ENCODE data around the gene EIF3D.

The EIF3D gene

GRCh38 chr22:36512991-36513390, 16.0 kb downstream of the EIF3D start:
- no peak overlapping the region for H3K27ac ChIP-seq
- TF ChIP-seq CTCF (conservative IDR thresholded peaks at IDR 0.05), result no peak

- TF ChIP-seq CTCF (conservative IDR thresholded peaks at IDR 0.05), result no peak
- no peak overlapping the region for H3K27ac ChIP-seq
Observed at GRCh38 chr22:36512333-36512732, 16.6 kb downstream of the EIF3D start.

DNA sequence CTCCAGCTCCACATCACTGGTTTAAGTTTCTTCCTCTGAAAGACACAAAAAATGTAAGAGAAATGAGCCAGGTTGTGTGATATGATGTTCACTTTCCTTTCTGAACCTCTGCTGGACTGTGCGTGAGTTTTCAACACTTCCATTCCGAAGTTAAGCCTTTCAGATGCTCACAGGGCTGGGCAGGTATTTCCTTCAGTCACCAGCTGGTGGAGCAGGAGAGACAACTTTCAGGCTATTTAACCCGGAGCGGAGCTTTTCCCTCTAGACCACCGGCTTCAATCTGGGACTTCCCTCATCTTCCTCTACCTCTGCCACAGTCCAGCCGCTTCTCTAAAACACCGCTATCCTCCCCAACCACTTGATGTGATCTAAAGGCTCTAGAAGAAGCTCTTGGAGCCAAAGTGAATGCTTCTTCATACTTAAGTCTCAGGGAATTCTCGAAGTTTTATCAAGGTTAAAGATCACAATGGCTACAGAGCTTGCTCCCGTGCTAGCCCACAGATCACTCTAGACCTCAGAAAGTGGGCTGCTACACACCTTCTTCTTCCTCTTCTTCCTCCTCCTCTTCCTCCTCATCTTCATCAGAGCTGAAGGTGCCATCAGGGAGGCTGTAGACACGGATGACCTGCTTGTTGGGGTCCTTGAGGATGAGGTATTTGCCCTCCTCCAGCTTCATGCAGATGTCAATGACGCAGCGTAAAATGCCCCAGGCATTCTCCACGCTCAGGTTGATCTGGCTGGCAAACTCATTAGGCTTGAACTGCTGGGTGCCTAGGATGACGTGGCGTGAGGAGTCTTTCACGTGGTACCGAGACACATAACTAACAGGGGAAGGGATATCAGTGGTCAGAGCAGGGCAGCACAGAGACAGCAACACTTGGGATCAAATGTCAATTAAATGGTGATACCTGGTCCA, 17.7 kb downstream of the EIF3D start:
- H3K27ac ChIP-seq, result no peak overlapping the region
- peak; percentile 74 for TF ChIP-seq CTCF (conservative IDR thresholded peaks at IDR 0.05)

DNA sequence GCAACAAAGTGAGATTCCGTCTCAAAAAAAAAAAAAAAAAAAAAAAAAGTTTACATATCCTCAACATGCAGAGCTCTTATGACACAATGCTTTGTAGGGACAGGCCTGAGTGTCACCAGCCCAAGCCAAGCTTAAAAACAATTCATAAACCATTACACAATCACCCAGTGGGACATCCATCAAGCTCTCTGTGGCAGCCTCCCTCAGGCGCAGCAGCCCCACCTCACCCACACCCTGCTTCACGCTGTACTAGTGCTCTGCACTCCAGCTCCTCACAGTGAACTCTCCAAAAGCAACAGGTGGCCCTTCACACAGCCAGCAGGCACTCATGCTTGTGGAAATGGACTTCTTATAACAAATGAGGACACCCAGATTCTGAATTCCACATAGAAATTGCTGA, 18.6 kb downstream of the EIF3D start:
- TF ChIP-seq CTCF (conservative IDR thresholded peaks at IDR 0.05), result no peak
- no peak overlapping the region for H3K27ac ChIP-seq

- no peak for TF ChIP-seq CTCF (conservative IDR thresholded peaks at IDR 0.05)
- peak overlapping the region; percentile 84 for H3K27ac ChIP-seq
Observed at GRCh38 chr22:36507518-36508010, 21.4 kb downstream of the EIF3D start.

- no peak for TF ChIP-seq CTCF (conservative IDR thresholded peaks at IDR 0.05)
- H3K27ac ChIP-seq, result peak within 1 kb of the TSS; percentile 84
Observed at GRCh38 chr22:36506637-36507517, 22.1 kb downstream of the EIF3D start, which contains the start of gene FOXRED2. TSS of gene FOXRED2 (minus strand) at chr22:36507040. CDS start at chr22:36506422, 618 bp downstream.

All from VCaP (cell line).